ENCODE results near the gene MSI1. TPM values are rescaled to one million over a fixed set of nuclear protein-coding genes. Genes with fewer than 3 reads are reported as not detected.
A peak's percentile ranks its signal among the peaks of the same experiment; 100 is the strongest.

MSI1 gene
- total RNA-seq, 1 experiment from 2014 or later = 1.7 TPM

DNA sequence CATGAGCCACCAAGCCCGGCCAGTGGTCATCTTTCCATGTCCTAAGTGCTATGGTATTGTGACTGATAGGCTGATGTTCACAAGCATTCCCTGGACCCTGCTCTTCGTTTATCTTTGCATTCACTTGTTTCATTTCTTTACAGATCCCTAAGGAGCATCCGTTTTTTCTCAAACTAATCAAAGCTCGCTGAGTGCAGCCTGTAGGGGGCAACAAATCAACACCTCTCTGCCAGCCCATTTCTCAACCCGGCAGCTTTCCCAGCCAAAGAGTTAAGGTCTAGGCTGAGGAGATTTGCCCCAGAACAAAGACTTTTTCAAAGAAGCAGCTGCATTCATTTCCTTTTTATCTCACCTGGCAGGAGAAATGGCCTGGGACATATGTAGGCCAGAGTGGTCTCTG, 54.7 kb downstream of the MSI1 start:
- ChIA-PET CTCF (no interaction called here), POLR2A (ENCODE audit: unreplicated experiment) (no interaction called here)
- no TSS peak for BruUV-seq (replicated peaks)

DNA sequence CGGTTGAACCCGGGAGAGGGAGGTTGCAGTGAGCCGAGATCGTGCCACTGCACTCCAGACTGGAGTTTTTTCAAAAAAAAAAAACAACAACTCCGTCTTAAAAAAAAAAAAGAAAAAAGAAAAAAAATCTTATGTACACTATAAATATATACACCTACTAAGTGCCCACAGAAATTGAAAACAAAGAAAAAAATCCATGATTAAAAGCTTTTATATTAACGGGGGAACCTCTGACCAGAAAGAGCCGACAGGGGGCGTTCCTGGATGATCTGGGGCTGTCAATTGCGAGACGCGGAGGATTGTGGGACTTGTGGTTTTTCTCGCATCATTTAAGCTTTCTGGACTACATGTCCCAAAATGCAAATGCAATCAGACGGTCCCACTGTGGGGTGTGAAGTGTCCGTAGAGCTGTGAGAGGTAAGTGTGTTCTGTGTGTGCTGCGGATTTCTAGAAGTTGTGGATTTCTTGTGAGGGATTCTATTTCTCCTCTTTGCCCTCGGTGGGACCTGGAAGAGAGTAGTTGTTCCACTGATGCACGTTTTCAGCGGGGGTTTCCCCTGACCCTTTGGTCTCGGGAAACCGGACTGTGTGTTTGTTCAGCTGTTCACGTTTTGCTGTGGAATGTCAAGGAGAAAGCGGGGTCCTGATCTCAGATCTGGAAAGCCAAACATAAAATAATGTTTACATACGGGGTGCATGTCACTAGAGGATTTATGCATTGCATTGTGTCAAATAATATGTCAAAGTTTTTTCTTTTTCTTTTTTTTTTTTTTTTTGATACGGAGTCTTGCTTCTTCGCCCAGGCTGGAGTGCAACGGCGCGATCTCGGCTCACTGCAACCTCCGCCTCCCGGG, 66.8 kb downstream of the MSI1 start, which contains the start of gene SIRT4:
TSS of gene SIRT4 (plus strand) at position 360 of the 854 bp plus-strand sequence. CDS start 1,241 bp downstream, outside the sequence.
- H3K36me3 ChIP-seq (ENCODE audit: low read depth) = no peaks in the 10 kb centered on the region
- BruUV-seq (replicated peaks) = TSS peak; percentile 67
- H3K4me3 ChIP-seq = peak within 1 kb of the TSS; percentile 74
- CTCF ChIA-PET = interaction anchor here (0.7 to 1.3 kb wide), 9 partner anchors 8 to 414 kb away, joined by 3 to 15 read pairs (median 6); partner anchors contain the start of genes PLA2G1B, RNU4-1, RNU4-2 and RPLP0
- no peaks in the 10 kb centered on the region for H3K9me3 ChIP-seq (ENCODE audit: insufficient read depth, low read depth)
- POLR2A ChIA-PET (ENCODE audit: unreplicated experiment) = interaction anchor here (0.6 to 1.3 kb wide), 6 partner anchors 9 to 680 kb away, joined by 3 to 14 read pairs (median 8); partner anchors contain the start of genes RNU4-1 and RNU4-2
- H2AFZ ChIP-seq = peak within 1 kb of the TSS; percentile 100
- no peaks in the 10 kb centered on the region for H3K9me2 ChIP-seq (ENCODE audit: insufficient read depth)
- TF ChIP-seq, protein P1, sequence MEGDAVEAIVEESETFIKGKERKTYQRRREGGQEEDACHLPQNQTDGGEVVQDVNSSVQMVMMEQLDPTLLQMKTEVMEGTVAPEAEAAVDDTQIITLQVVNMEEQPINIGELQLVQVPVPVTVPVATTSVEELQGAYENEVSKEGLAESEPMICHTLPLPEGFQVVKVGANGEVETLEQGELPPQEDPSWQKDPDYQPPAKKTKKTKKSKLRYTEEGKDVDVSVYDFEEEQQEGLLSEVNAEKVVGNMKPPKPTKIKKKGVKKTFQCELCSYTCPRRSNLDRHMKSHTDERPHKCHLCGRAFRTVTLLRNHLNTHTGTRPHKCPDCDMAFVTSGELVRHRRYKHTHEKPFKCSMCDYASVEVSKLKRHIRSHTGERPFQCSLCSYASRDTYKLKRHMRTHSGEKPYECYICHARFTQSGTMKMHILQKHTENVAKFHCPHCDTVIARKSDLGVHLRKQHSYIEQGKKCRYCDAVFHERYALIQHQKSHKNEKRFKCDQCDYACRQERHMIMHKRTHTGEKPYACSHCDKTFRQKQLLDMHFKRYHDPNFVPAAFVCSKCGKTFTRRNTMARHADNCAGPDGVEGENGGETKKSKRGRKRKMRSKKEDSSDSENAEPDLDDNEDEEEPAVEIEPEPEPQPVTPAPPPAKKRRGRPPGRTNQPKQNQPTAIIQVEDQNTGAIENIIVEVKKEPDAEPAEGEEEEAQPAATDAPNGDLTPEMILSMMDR (conservative IDR thresholded peaks at IDR 0.05) = peak; percentile 85
- no peak for TF ChIP-seq EZH2 (IDR thresholded peaks at IDR 0.05; ENCODE audit: low read depth)
- H3K4me2 ChIP-seq = peak within 1 kb of the TSS; percentile 92
- no peak within 1 kb of the TSS for H3K27ac ChIP-seq
- H3K79me2 ChIP-seq (ENCODE audit: low read depth) = no peaks in the 10 kb centered on the region
- H4K20me1 ChIP-seq (ENCODE audit: insufficient read depth) = no peaks in the 10 kb centered on the region
- H3K27me3 ChIP-seq (ENCODE audit: insufficient read depth, low read depth) = no peaks in the 10 kb centered on the region
- no peaks in the 10 kb centered on the region for H3K4me1 ChIP-seq (replicated peaks; ENCODE audit: insufficient read depth)
- H3F3A ChIP-seq (ENCODE audit: insufficient read depth, low read depth) = no peaks in the 10 kb centered on the region
- intact Hi-C loops (cut with micrococcal nuclease; ENCODE audit: unreplicated experiment) = loop anchor here (1.0 kb wide), 1 partner anchor 15 kb away; no protein-coding TSS in a partner anchor
- DNase-seq = peak; percentile 78 to 82

More for the DNA sequence above, 54.7 kb downstream of the MSI1 start:
- H3K4me2 ChIP-seq = no peak overlapping the region
- no peaks in the 10 kb centered on the region for H3K36me3 ChIP-seq (ENCODE audit: low read depth)
- no peak overlapping the region for H3K27ac ChIP-seq
- no peak overlapping the region for H2AFZ ChIP-seq
- H3K4me1 ChIP-seq (replicated peaks; ENCODE audit: insufficient read depth) = no peaks in the 10 kb centered on the region
- no peaks in the 10 kb centered on the region for H3K27me3 ChIP-seq (ENCODE audit: insufficient read depth, low read depth)
- H3F3A ChIP-seq (ENCODE audit: insufficient read depth, low read depth) = 0 out of 2 replicates have a peak, but pooled peaks cover 6% of the 10 kb centered on the region
- no peak for DNase-seq
- H3K9me2 ChIP-seq (ENCODE audit: insufficient read depth) = no peaks in the 10 kb centered on the region
- no peak overlapping the region for H3K4me3 ChIP-seq
- intact Hi-C loops (cut with micrococcal nuclease; ENCODE audit: unreplicated experiment) = no loop called here
- no peak for TF ChIP-seq EZH2 (IDR thresholded peaks at IDR 0.05; ENCODE audit: low read depth)
- TF ChIP-seq, protein P1 (conservative IDR thresholded peaks at IDR 0.05) = no peak; the same call in 1 of the 2 replicates
- H4K20me1 ChIP-seq (ENCODE audit: insufficient read depth) = no peaks in the 10 kb centered on the region
- H3K9me3 ChIP-seq (ENCODE audit: insufficient read depth, low read depth) = no peaks in the 10 kb centered on the region
- H3K79me2 ChIP-seq (ENCODE audit: low read depth) = peaks cover 4% of the 10 kb centered on the region

GRCh38 chr12:120292661-120293531, 76.1 kb downstream of the MSI1 start, which contains the start of gene RNU4-1:
RNU4-1 (minus strand) TSS chr12:120293237.
- no TSS peak for BruUV-seq (replicated peaks)
- Histone ChIP-seq H4K20me1 (ENCODE audit: insufficient read depth) (no peaks in the 10 kb centered on the region), H3K9me3 (ENCODE audit: insufficient read depth, low read depth) (no peaks in the 10 kb centered on the region), H3K36me3 (ENCODE audit: low read depth) (no peaks in the 10 kb centered on the region), H3K27ac (peak within 1 kb of the TSS; percentile 99), H3K27me3 (ENCODE audit: insufficient read depth, low read depth) (no peaks in the 10 kb centered on the region), H3K4me3 (peak within 1 kb of the TSS; percentile 64), H3K4me2 (peak within 1 kb of the TSS; percentile 82), H3K4me1 (replicated peaks; ENCODE audit: insufficient read depth) (peaks cover 19% of the 10 kb centered on the region), H3K79me2 (ENCODE audit: low read depth) (no peaks in the 10 kb centered on the region), H3K9me2 (ENCODE audit: insufficient read depth) (no peaks in the 10 kb centered on the region), H3F3A (ENCODE audit: insufficient read depth, low read depth) (peaks cover 36% of the 10 kb centered on the region), H2AFZ (peak within 1 kb of the TSS; percentile 77)
- intact Hi-C loops (cut with micrococcal nuclease; ENCODE audit: unreplicated experiment) = loop anchor here (2.0 to 5.0 kb wide), 2 partner anchors 24 to 176 kb away; partner anchors contain the start of gene RAB35
- TF ChIP-seq, protein P1 (conservative IDR thresholded peaks at IDR 0.05) = no peak
- no peak for TF ChIP-seq EZH2 (IDR thresholded peaks at IDR 0.05; ENCODE audit: low read depth)
- CTCF ChIA-PET = interaction anchor here (0.7 to 1.8 kb wide), 4 partner anchors 9 to 65 kb away, joined by 3 to 11 read pairs (median 8); partner anchors contain the start of gene SIRT4
- DNase-seq = peak; percentile 81 to 97
- POLR2A ChIA-PET (ENCODE audit: unreplicated experiment) = interaction anchor here (0.5 to 2.5 kb wide), 17 partner anchors 9 to 1985 kb away, joined by 3 to 222 read pairs (median 4); partner anchors contain the start of genes RPLP0 and SIRT4
